ENCODE results near the gene TRIM34. TPM values are rescaled to one million over a fixed set of nuclear protein-coding genes. Genes with fewer than 3 reads are reported as not detected.

The TRIM34 gene
- total and polyA plus RNA-seq, 10 of the 15 experiments (the other 5 are each of a cell fraction or from before 2014, with no cell fraction given) = 16.7 to 51.4 (median 21.5) TPM

DNA sequence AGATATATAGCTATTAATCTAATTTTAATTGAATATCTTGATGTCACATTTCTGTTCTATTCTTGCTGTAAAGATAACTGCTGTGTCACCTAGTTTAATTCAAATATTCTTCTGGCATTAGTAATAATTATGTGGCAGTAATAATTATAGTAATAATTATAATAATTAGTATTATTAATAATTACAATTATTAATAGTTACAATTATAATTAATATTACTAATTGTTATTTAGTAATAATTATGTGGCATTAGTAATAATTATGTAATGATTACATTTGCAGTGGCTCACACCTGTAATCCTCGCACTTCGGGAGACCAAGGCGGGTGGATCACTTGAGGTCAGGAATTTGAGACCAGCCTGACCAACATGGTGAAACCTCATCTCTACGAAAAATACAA is 61.6 kb downstream of the TRIM34 start:
- peaks cover 8% of the 10 kb centered on the region for H3K4me1 ChIP-seq (ENCODE audit: control insufficient read depth, insufficient read depth, low read length)
- ChIA-PET POLR2A (interaction anchor here (0.6 kb wide), 1 partner anchor 126 kb away, joined by 3 read pairs; no protein-coding TSS in a partner anchor), RAD21 (ENCODE audit: unreplicated experiment) (interaction anchor here (2.2 to 3.4 kb wide), 4 partner anchors 8 to 205 kb away, joined by 7 to 30 read pairs (median 9); no protein-coding TSS in a partner anchor), CTCF (interaction anchor here (2.2 to 4.3 kb wide), 7 partner anchors 15 to 210 kb away, joined by 9 to 37 read pairs (median 19); partner anchors contain the start of genes OR52N2 and TRIM34), SMC1A (ENCODE audit: uncharacterized antibody, unreplicated experiment) (interaction anchor here (0.9 to 3.8 kb wide), 4 partner anchors 14 to 123 kb away, joined by 3 to 52 read pairs (median 24); partner anchors contain the start of gene OR52N2)
- H3K79me2 ChIP-seq (ENCODE audit: control insufficient read depth, insufficient read depth, low read length) = peaks cover 53% of the 10 kb centered on the region
- H3K27me3 ChIP-seq (replicated peaks in 1 of 2; ENCODE audit: control insufficient read depth in 2 of 2, insufficient read depth in 2 of 2, low read length in 1 of 2) = no peaks in the 10 kb centered on the region
- no peaks in the 10 kb centered on the region; a peak in 1 of 4 replicates for H3K36me3 ChIP-seq (ENCODE audit: control insufficient read depth in 2 of 2, insufficient read depth in 2 of 2, low read length in 1 of 2)
- H3K4me2 ChIP-seq (ENCODE audit: control insufficient read depth, insufficient read depth) = no peak overlapping the region
- intact Hi-C loops (cut with micrococcal nuclease; ENCODE audit: unreplicated experiment) (no loop called here), in situ Hi-C loops (cut with MboI) (loop anchor here (25.0 kb wide), 2 partner anchors 1824 to 1826 kb away; partner anchors contain the start of genes PPFIBP2 and STIM1)
- H3K27ac ChIP-seq (ENCODE audit: control insufficient read depth, insufficient read depth) = no peak overlapping the region
- H3K9me3 ChIP-seq (replicated peaks; ENCODE audit: control insufficient read depth, insufficient read depth, low read length) = no peaks in the 10 kb centered on the region; the same call in 2 of the 3 replicates
- no peaks in the 10 kb centered on the region for H4K20me1 ChIP-seq (ENCODE audit: control insufficient read depth, insufficient read depth)
- BruUV-seq (replicated peaks) = no TSS peak
- H3K9ac ChIP-seq (ENCODE audit: control insufficient read depth, insufficient read depth, low read length) = no peak overlapping the region
- no peak for FAIRE-seq
- no peak overlapping the region for H3K4me3 ChIP-seq
- no peak overlapping the region for H2AFZ ChIP-seq (ENCODE audit: control insufficient read depth, low read depth, low read length)
- ATAC-seq = no peak
- DNase-seq (ENCODE audit: low read depth, low spot score) = no peak
- WGBS (ENCODE audit: insufficient coverage, insufficient replicate concordance, low lambda C conversion rate, missing lambda C conversion rate) = 100% methylated on average over 4 of the region's 4 CpGs
- TF ChIP-seq PBX3 (IDR thresholded peaks at IDR 0.05; ENCODE audit: insufficient replicate concordance, low read depth, low read length) = no peak
- no peak for TF ChIP-seq STAT3 (IDR thresholded peaks at IDR 0.05; ENCODE audit: low read depth, low read length)
- TF ChIP-seq EP300 (IDR thresholded peaks at IDR 0.05; ENCODE audit: borderline replicate concordance in 1 of 2, control insufficient read depth in 1 of 2, low read depth in 2 of 2, low read length in 2 of 2) = no peak
- no peak for TF ChIP-seq TCF3 (IDR thresholded peaks at IDR 0.05; ENCODE audit: borderline replicate concordance, insufficient read depth, low read depth, low read length)
- TF ChIP-seq, protein P1, sequence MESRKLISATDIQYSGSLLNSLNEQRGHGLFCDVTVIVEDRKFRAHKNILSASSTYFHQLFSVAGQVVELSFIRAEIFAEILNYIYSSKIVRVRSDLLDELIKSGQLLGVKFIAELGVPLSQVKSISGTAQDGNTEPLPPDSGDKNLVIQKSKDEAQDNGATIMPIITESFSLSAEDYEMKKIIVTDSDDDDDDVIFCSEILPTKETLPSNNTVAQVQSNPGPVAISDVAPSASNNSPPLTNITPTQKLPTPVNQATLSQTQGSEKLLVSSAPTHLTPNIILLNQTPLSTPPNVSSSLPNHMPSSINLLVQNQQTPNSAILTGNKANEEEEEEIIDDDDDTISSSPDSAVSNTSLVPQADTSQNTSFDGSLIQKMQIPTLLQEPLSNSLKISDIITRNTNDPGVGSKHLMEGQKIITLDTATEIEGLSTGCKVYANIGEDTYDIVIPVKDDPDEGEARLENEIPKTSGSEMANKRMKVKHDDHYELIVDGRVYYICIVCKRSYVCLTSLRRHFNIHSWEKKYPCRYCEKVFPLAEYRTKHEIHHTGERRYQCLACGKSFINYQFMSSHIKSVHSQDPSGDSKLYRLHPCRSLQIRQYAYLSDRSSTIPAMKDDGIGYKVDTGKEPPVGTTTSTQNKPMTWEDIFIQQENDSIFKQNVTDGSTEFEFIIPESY (IDR thresholded peaks at IDR 0.05) = no peak
- TF ChIP-seq SMC3 (IDR thresholded peaks at IDR 0.05; ENCODE audit: borderline replicate concordance, low read length) = no peak
- no peak for TF ChIP-seq SP1 (IDR thresholded peaks at IDR 0.05; ENCODE audit: low read depth, low read length)
- TF ChIP-seq RAD21 (IDR thresholded peaks at IDR 0.05; ENCODE audit: insufficient read depth, low read depth, low read length) = no peak
- no peak for TF ChIP-seq REST (IDR thresholded peaks at IDR 0.05; ENCODE audit: low read depth, low read length)
- no peak for TF ChIP-seq RCOR1 (conservative IDR thresholded peaks at IDR 0.05; ENCODE audit: low read depth, low read length)
- no peak for TF ChIP-seq ZNF687 (IDR thresholded peaks at IDR 0.05)
